HepG2 (cell line): Measurements from ENCODE around the gene PIEZO2. TPM values are rescaled to one million over a fixed set of nuclear protein-coding genes. Genes with fewer than 3 reads are reported as not detected.

Source experiments
- AHDC1 ChIP-seq: sonication (generic); formaldehyde crosslinking; IDR thresholded peaks from 2 replicates; pipeline ENCODE4 v1.5.1; 2020; ENCODE audit warnings: mild to moderate bottlenecking, missing genetic modification reagents, borderline replicate concordance
- ARID5B ChIP-seq: IDR thresholded peaks from 2 replicates; pipeline ENCODE4 v1.4.0; 2020; ENCODE audit warnings: mild to moderate bottlenecking, missing genetic modification reagents
- BHLHE40 ChIP-seq: IDR thresholded peaks from 2 replicates; pipeline ENCODE4 v1.6.1; 2011; ENCODE audit warnings: low read length, improper control_type of control experiment
- CEBPZ ChIP-seq: IDR thresholded peaks from 2 replicates; pipeline ENCODE4 v1.6.1; 2012; ENCODE audit warnings: low read length, improper control_type of control experiment
- HDAC2 ChIP-seq: sonication (generic); formaldehyde crosslinking; IDR thresholded peaks from 2 replicates; pipeline ENCODE4 v1.4.0; 2020; ENCODE audit warnings: missing genetic modification reagents
- KDM3A ChIP-seq: IDR thresholded peaks from 2 replicates; pipeline ENCODE4 v1.6.1; 2018; ENCODE audit warnings: low read depth, missing compliant biosample characterization
- NCOA1 ChIP-seq: sonication (generic); formaldehyde crosslinking; IDR thresholded peaks from 2 replicates; pipeline ENCODE4 v1.9.0; 2021; ENCODE audit warnings: missing genetic modification reagents
- NFYB ChIP-seq: sonication (generic); formaldehyde crosslinking; IDR thresholded peaks from 2 replicates; pipeline ENCODE4 v1.4.0; 2020; ENCODE audit warnings: missing genetic modification reagents
- POLR2AphosphoS5 ChIP-seq: IDR thresholded peaks from 2 replicates; pipeline ENCODE4 v1.6.1; 2012; ENCODE audit warnings: low read depth, low read length
- RBM22 ChIP-seq: fragments of 200-400 bp; formaldehyde crosslinking; optimal IDR thresholded peaks from 2 replicates; pipeline ENCODE3; 2017; ENCODE audit warnings: mild to moderate bottlenecking, low read length, moderate library complexity
- SIN3B ChIP-seq: fragments of 150-350 bp; IDR thresholded peaks from 2 replicates; pipeline ENCODE4 v1.6.1; 2014; ENCODE audit warnings: low read length
- SOX5 ChIP-seq: IDR thresholded peaks from 2 replicates; pipeline ENCODE4 v1.6.1; 2016; ENCODE audit warnings: borderline replicate concordance
- TAF1 ChIP-seq: sonication (generic); formaldehyde crosslinking; IDR thresholded peaks from 2 replicates; pipeline ENCODE4 v1.4.0; 2020; ENCODE audit warnings: missing genetic modification reagents
- ZKSCAN1 ChIP-seq: fragments of 150-350 bp; IDR thresholded peaks from 2 replicates; pipeline ENCODE4 v1.6.1; 2014; ENCODE audit warnings: low read length
- ZNF34 ChIP-seq: sonication (generic); formaldehyde crosslinking; IDR thresholded peaks from 2 replicates; pipeline ENCODE4 v1.4.0; 2020; ENCODE audit warnings: mild to moderate bottlenecking, missing genetic modification reagents, borderline replicate concordance
- ZNF552 ChIP-seq: sonication (generic); formaldehyde crosslinking; IDR thresholded peaks from 2 replicates; pipeline ENCODE4 v1.9.0; 2022; ENCODE audit warnings: missing genetic modification reagents, mild to moderate bottlenecking, borderline replicate concordance
- polyA plus RNA-seq, 8 experiments: library from polyadenylated mRNA; depleted of rRNA in 3 of 8; stranded (reverse) in 7 of 8; unstranded in 1 of 8; fragments of >200 nt; fragmentation: Illumina TruSeq in 4 of 8; extraction: Trizol in 4 of 8; gene quantifications; 2 replicates each; pipeline versions ENCODE4 v1.2.1 to v1.2.3, GENCODE V29; 2011 to 2016; ENCODE audit warnings: low read depth in 4 of 8, missing spikeins in 1 of 8, mixed read lengths in 1 of 8; ENCODE audit not compliant: insufficient read depth in 1 of 8
- total RNA-seq, 5 experiments: library from RNA; depleted of rRNA; stranded (reverse); fragments of >200 nt; fragmentation: Illumina TruSeq; extraction: Trizol; gene quantifications; 2 replicates each; pipeline ENCODE4 v1.2.3, GENCODE V29; 2016; ENCODE audit warnings: low read depth in 1 of 5

Gene PIEZO2
- total and polyA plus RNA-seq, 2 of the 13 experiments (the other 11 are each of a cell fraction or from before 2014, with no cell fraction given), result 15.2 to 27.2 TPM

- TF ChIP-seq AHDC1 (0 out of 2 replicates have a peak, but pooled peaks have one; percentile 20), SOX5 (CRISPR knock-in tag) (peak; percentile 50; the same call in 1 of the 2 replicates), ZNF552 (no peak), RBM22 (no peak), NCOA1 (CRISPR knock-in tag) (no peak), BHLHE40 (no peak), SIN3B (no peak), ZNF34 (CRISPR knock-in tag) (no peak), POLR2AphosphoS5 (peak; percentile 26; the same call in 1 of the 2 replicates), ARID5B (CRISPR knock-in tag) (peak; percentile 63; the same call in 1 of the 2 replicates), KDM3A (CRISPR knock-in tag) (no peak), ZKSCAN1 (0 out of 2 replicates have a peak, but pooled peaks have one; percentile 42), CEBPZ (no peak), TAF1 (CRISPR knock-in tag) (no peak), HDAC2 (CRISPR knock-in tag) (no peak), NFYB (CRISPR knock-in tag) (no peak)
These were observed 248.9 kb downstream of the PIEZO2 start (continued) for GRCh38 chr18:10900435-10900834.
